AG04450 (cell line): ENCODE measurements around the gene PPBP. TPM values are rescaled to one million over a fixed set of nuclear protein-coding genes. Genes with fewer than 3 reads are reported as not detected.

ENCODE experiments used
- CTCF ChIA-PET: fragments of 300-600, 350-600 bp; formaldehyde crosslinking; extraction: SDS; loops from one replicate; lab custom pipeline; 2022; ENCODE audit warnings: antibody characterized with exemption, inconsistent platforms; lab: Charles Lee
- POLR2A ChIA-PET: fragments of 350-600 bp; formaldehyde crosslinking; extraction: SDS; loops from one replicate; lab custom pipeline; 2021; ENCODE audit warnings: antibody characterized with exemption, inconsistent platforms; lab: Yijun Ruan, JAX
- DNase-seq: peaks from one replicate; pipeline ENCODE4 v3.0.0-alpha.2; 2011; ENCODE audit warnings: low read depth, low spot score
- H3K27ac ChIP-seq: one replicate; pipeline ENCODE4 v1.5.1; 2012; ENCODE audit warnings: low read depth, low read length, control low read depth
- H3K27me3 ChIP-seq: one replicate; pipeline ENCODE4 v1.6.0; 2012; ENCODE audit warnings: low read length; ENCODE audit not compliant: control insufficient read depth, insufficient read depth
- H3K4me3 ChIP-seq: 2 replicates; pipeline ENCODE4 v1.5.1; 2011; ENCODE audit warnings: mild to moderate bottlenecking, low read depth, low read length, control low read depth
- H3K9me3 ChIP-seq: 2 replicates; pipeline ENCODE4 v1.5.1; 2012; ENCODE audit warnings: low read length; ENCODE audit not compliant: control insufficient read depth, insufficient read depth
- CTCF ChIP-seq: IDR thresholded peaks from 2 replicates; pipeline ENCODE4 v1.5.1; 2011; ENCODE audit warnings: low read depth, low read length, control low read depth, inconsistent platforms
- polyA plus RNA-seq: library from polyadenylated mRNA; depleted of rRNA; stranded (reverse); fragments of >200 nt; gene quantifications from 2 replicates; pipeline ENCODE4 v1.2.3, GENCODE V29; 2011

PPBP gene
- polyA plus RNA-seq, 1 experiment, result not detected

GRCh38 chr4:74030285-74030684 lies 42.3 kb upstream of the PPBP start:
- ChIA-PET CTCF (interaction anchor here (1.0 kb wide), 1 partner anchor 457 kb away, joined by 3 read pairs; no protein-coding TSS in a partner anchor), POLR2A (no interaction called here)
- TF ChIP-seq CTCF, result no peak
- DNase-seq, result no peak
- no peaks in the 10 kb centered on the region for H3K27me3 ChIP-seq
- no peaks in the 10 kb centered on the region for H3K9me3 ChIP-seq
- no peak overlapping the region for H3K4me3 ChIP-seq
- no peak overlapping the region for H3K27ac ChIP-seq

- no peak for DNase-seq
- CTCF ChIA-PET, result interaction anchor here (0.6 to 2.0 kb wide), 2 partner anchors 10 to 862 kb away, joined by 3 to 8 read pairs; partner anchors contain the start of gene CXCL3
- POLR2A ChIA-PET, result no interaction called here
- Histone ChIP-seq H3K4me3 (no peak overlapping the region), H3K27ac (no peak overlapping the region), H3K9me3 (no peaks in the 10 kb centered on the region), H3K27me3 (no peaks in the 10 kb centered on the region)
- TF ChIP-seq CTCF, result no peak
Measured at GRCh38 chr4:74028504-74028903, 40.5 kb upstream of the PPBP start.

GRCh38 chr4:74023709-74024108 lies 35.7 kb upstream of the PPBP start:
- Histone ChIP-seq H3K9me3 (no peaks in the 10 kb centered on the region), H3K27me3 (no peaks in the 10 kb centered on the region), H3K4me3 (no peak overlapping the region), H3K27ac (no peak overlapping the region)
- ChIA-PET POLR2A (no interaction called here), CTCF (interaction anchor here (0.7 kb wide), 1 partner anchor 14 kb away, joined by 3 read pairs; no protein-coding TSS in a partner anchor)
- no peak for TF ChIP-seq CTCF
- no peak for DNase-seq

- H3K27ac ChIP-seq, result no peak overlapping the region
- no peak for TF ChIP-seq CTCF
- no peaks in the 10 kb centered on the region for H3K9me3 ChIP-seq
- no peak for DNase-seq
- no peaks in the 10 kb centered on the region for H3K27me3 ChIP-seq
- no peak overlapping the region for H3K4me3 ChIP-seq
- POLR2A ChIA-PET, result no interaction called here
- CTCF ChIA-PET, result interaction anchor here (0.7 to 0.9 kb wide), 2 partner anchors 17 to 787 kb away, joined by 3 to 5 read pairs; partner anchors contain the start of gene CXCL3
Measured at GRCh38 chr4:74021601-74022000, 33.6 kb upstream of the PPBP start.

- H3K4me3 ChIP-seq, result no peak overlapping the region
- no peak for TF ChIP-seq CTCF
- no peaks in the 10 kb centered on the region for H3K27me3 ChIP-seq
- no peaks in the 10 kb centered on the region for H3K9me3 ChIP-seq
- no peak overlapping the region for H3K27ac ChIP-seq
- no peak for DNase-seq
- ChIA-PET CTCF (interaction anchor here (0.9 to 1.5 kb wide), 2 partner anchors 20 to 356 kb away, joined by 3 to 6 read pairs; partner anchors contain the start of gene CXCL3), POLR2A (no interaction called here)
Measured at GRCh38 chr4:74018771-74019170, 30.8 kb upstream of the PPBP start.
